HG02798 (cell line): ENCODE measurements around the gene RCC1.
"Not testable (repeated sequence)": the region's sequence is repeated elsewhere in the genome, so short reads cannot be mapped to it uniquely, and the experiment has no call there.

Experiments used
- ATAC-seq: cut with Tn5 transposase; IDR thresholded peaks from one replicate; pipeline ENCODE4 v1.9.1; 2021; ENCODE audit warnings: mild to moderate bottlenecking; ENCODE audit not compliant: unreplicated experiment, poor library complexity

The RCC1 gene

GRCh38 chr1:28510273-28510969 lies 4.6 kb downstream of the RCC1 start:
- no peak for ATAC-seq

- no peak for ATAC-seq
Observed at GRCh38 chr1:28510970-28511440, 5.2 kb downstream of the RCC1 start.

- no peak for ATAC-seq
Observed at GRCh38 chr1:28512058-28512611, 6.3 kb downstream of the RCC1 start.

DNA sequence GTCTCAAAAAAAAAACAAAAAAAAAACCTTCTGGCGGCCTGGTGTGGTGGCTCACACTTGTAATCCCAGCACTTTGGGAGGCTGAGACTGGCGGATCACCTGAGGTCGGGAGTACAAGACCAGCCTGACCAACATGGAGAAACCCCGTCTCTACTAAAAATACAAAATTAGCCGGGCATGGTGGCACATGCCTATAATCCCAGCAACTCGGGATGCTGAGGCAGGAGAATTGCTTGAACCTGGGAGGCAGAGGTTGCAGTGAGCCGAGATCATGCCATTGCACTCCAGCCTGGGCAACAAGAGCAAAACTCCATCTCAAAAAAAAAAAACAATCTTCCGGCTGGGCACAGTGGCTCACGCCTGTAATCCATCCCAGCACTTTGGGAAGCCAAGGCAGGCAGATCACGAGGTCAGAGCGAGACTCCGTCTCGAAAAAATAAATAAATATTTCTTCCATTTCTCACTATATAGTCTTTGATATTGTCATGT lies 8.6 kb downstream of the RCC1 start:
- ATAC-seq: not testable (repeated sequence)

DNA sequence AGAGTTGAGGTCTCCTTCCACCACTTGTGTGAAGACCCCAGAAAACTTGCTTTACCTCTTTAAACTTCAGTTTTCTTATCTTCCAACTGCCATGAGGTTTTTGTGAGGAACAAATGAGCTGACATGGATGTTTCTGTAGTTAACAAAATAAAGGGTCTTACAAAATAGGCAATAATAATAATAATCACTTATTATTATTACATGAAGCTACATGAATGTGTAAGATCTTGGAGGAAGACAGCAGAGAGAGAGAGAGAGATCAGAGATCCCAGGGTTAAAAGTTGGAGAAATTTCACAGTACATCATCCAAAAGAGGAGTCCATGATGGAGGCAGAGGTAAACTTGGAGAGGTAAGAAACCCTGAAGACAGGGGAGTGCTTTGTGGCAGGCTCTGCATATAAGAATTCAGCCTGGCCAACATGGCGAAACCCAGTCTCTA lies 10.7 kb downstream of the RCC1 start:
- ATAC-seq: no peak

GRCh38 chr1:28517649-28517999 lies 11.8 kb downstream of the RCC1 start:
- ATAC-seq: peak; percentile 2

DNA sequence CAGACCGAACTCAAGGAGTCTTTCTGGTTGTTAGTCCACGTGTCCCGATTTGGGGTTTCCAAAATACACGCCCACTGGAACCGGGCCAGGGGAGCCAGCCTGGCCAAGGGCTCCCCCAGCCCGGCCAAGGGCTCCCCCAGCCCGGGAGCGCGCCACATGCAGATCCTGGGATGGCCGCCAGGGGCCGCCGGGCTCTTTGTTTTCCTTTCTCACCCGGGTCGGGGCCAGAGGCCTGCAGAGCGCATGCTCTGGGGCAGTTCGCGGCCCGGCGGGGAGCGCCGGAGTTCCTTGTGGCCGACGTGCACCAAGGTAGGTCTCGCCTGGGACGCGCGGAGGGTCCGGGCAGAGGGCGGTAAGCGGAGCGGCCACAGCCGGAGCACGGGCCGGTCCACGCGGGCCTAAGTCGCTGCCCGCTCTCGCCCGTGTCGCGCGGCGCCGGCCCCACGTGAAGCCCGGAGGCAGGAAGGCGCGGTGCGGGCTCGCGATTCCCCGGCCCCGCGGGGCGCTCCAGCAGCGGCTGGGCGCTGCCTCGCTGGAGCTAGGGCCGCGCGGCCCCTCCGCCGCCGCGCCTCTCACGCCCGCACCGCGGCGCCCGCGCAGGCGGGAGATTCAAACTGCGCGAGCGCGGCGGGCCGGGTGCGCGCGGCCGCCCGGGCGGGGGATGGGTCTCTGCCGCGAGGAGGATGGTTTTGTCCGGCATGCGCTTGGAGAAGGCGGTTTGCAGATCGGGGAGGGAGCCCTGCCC lies 12.3 kb downstream of the RCC1 start:
- peak; percentile 78 for ATAC-seq

DNA sequence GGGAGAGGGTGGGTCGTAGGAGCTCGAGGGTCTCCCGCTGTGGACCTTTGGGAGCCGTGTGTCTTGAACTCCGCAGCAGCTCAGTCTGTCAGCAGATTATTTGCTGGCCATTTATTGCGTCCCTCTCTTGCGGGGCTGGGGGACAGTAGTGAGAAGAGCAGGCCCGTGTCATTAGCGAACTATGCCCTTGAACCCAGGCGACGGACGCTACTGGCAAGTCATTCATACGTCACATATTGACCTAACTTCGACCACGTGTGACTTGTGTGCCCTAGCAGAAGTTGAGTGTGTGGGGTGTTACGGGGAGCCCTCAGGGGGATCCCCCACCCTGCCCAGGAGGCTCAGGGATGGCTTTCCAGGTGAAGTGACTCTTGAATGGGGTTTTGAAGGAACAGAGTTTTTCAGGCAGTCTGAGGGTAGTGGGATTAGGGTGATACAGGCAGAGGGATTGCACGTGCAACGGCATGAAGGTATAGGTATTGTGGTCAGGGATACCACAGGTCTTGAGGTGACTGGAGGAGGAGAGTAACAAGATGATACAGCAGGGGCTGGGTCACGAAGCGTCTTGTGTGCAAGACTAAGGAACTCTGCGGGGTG lies 13.0 kb downstream of the RCC1 start:
- peak; percentile 14 for ATAC-seq

GRCh38 chr1:28519946-28520725 lies 14.3 kb downstream of the RCC1 start:
- ATAC-seq: no peak

DNA sequence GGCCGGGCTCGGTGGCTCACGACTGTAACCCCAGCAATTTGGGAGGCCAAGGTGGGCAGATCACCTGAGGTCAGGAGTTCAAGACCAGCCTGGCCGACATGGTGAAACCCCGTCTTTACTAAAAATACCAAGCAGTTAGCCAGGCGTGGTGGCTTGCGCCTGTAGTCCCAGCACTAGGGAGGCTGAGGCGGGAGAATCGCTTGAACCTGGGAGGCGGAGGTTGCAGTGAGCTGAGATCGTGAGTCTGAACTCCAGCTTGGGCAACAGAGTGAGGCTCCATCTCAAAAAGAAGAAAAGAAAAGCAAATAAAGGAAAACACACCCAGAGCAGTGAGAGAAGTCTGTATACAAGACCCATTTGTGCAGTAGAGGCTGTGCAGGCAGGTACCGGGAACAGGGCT lies 15.0 kb downstream of the RCC1 start:
- not testable (repeated sequence) for ATAC-seq

GRCh38 chr1:28521502-28522164 lies 15.8 kb downstream of the RCC1 start:
- no peak for ATAC-seq

GRCh38 chr1:28522537-28522936 lies 16.7 kb downstream of the RCC1 start:
- ATAC-seq: not testable (repeated sequence)

DNA sequence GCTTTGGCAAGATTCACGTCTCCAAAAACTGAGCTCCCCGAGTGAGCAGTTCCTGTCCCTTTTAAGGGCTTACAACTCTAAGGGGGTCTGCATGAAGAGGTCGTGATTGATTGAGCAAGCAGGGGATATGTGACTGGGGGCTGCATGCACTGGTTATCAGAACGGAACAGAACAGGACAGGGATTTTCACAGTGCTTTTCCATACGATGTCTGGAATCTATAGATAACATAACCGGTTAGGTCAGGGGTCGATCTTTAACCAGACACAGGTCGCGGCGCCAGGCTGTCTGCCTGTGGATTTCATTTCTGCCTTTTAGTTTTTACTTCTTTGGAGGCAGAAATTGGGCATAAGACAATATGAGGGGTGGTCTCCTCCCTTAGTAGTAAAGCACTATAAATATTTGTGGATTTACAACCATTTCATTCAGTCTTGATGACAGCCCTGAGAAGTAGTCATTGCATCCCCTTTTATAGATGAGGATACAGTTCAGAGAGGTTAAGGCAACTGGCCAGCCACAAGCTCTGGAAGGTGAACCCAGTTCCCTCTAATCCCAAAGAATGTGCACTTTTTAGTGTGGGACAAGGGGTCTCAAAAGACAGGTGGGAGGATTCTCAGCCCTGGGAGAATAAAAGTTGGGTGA lies 19.3 kb downstream of the RCC1 start:
- not testable (repeated sequence) for ATAC-seq

DNA sequence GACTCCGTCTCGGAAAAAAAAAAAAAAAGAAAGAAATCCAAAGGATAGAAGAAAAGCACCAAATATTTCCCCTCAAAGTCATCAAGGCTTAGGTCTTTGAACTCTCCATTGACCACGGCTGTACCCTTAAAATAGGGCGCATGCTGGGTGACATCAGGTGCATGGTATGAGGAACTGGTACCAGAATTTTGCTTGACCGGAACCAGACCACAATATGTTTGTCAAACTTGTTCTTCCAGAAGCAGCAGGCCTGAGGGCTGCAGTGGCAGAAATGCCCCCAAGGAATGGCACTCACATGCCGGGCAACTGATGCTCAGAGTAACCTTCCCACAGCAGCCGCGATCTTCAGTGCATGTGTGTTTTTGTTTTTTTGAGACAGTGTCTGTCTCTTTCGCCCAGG lies 21.0 kb downstream of the RCC1 start:
- no peak for ATAC-seq

- ATAC-seq: no peak
Observed at GRCh38 chr1:28530456-28530855, 24.6 kb downstream of the RCC1 start.

- ATAC-seq: no peak
Observed at GRCh38 chr1:28534671-28535070, 28.8 kb downstream of the RCC1 start.

DNA sequence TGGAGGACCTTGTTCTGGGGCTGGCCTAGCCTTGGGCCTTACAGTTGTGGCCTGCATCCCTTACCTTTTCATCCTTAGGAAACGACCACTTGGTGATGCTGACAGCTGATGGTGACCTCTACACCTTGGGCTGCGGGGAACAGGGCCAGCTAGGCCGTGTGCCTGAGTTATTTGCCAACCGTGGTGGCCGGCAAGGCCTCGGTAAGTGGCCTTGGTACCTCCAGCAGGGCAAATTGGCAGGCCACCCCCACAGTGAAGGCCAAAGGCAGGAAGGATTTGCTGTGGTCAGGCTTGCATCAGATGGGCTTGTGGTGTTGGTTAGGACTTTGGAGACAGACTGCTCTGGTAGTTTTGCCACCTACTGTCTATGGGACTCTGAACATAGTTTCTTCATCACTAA lies 29.3 kb downstream of the RCC1 start:
- no peak for ATAC-seq

DNA sequence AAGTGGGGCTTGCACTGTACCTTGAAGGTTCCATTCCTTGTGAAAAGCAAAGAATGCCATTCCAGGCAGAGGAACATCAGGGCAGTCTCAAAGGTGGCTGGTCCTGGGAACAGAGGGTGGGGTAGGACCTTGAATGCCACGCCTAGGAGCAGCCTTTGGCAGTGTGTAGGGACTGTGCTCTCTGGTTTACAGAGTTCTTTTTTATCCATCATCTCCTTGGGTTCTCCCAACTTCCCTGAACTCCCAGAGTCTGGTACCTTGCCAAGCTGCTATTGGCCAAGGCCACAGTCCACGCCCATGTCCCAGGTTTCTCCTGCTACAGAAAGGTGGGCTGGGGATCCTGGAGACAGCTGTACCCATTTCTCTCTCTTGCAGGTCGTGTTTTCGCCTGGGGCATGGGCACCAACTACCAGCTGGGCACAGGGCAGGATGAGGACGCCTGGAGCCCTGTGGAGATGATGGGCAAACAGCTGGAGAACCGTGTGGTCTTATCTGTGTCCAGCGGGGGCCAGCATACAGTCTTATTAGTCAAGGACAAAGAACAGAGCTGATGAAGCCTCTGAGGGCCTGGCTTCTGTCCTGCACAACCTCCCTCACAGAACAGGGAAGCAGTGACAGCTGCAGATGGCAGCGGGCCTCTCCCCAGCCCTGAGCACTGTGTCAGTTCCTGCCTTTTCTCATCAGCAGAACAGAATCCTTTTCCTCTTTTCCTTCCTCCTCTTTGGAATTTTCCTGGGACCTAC lies 31.8 kb downstream of the RCC1 start:
- no peak for ATAC-seq

- ATAC-seq: no peak
Observed at GRCh38 chr1:28538286-28538685, 32.4 kb downstream of the RCC1 start.
